GM19397 (cell line): ENCODE data around the gene EEF1E1.
"Not testable (repeated sequence)": the region's sequence is repeated elsewhere in the genome, so short reads cannot be mapped to it uniquely, and the experiment has no call there.

Source experiments
- ATAC-seq: cut with Tn5 transposase; IDR thresholded peaks from one replicate; pipeline ENCODE4 v1.9.1; 2021; ENCODE audit warnings: mild to moderate bottlenecking, moderate library complexity; ENCODE audit not compliant: unreplicated experiment

EEF1E1 gene

DNA sequence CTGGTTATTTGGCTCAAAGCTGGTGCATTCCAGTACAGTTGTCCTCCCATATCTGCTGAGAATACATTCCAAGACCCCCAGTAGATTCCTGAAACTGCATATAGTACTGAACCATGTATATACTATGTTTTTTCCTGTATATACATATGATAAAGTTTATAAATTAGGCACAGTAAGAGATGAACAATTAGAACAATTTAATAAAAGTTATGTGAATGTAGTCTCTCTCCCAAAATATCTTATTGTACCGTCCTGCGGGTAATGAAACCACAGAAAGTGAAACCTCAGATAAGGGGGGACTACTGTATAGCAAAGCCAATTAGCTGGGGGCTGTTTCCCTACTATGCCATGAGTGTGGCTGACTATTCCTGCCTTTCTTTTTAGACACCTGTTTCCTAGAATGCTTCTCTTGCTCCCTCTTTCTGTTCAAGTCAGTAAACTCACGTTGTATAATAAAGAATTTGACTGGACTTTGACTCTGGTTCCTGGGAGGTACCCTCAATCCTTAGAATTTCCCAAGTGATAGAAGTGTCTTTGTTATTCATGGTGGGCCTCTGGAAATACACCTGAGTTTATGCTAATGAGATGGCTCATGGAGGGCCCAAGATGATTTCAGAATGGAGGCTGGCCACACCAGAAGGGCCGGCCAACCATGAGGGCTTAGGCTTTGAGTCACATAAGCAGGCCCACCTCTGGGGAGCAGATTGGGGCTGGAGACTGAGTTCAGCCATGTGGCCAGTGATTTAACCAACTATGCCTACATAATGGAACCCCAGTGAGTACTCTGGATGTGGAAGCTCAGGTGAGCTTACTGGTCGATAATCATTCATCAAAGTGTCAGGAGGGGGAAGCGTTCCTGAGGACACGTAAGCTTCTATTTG lies 37.5 kb downstream of the EEF1E1 start:
- ATAC-seq: no peak

- peak; percentile 93 for ATAC-seq
These were observed 38.3 kb downstream of the EEF1E1 start, which contains the start of gene BLOC1S5 for GRCh38 chr6:8063761-8064637. TSS of gene BLOC1S5 (minus strand) at chr6:8064389. CDS start at chr6:8064376, 13 bp downstream.

GRCh38 chr6:8061736-8062135 lies 40.6 kb downstream of the EEF1E1 start:
- ATAC-seq: no peak

DNA sequence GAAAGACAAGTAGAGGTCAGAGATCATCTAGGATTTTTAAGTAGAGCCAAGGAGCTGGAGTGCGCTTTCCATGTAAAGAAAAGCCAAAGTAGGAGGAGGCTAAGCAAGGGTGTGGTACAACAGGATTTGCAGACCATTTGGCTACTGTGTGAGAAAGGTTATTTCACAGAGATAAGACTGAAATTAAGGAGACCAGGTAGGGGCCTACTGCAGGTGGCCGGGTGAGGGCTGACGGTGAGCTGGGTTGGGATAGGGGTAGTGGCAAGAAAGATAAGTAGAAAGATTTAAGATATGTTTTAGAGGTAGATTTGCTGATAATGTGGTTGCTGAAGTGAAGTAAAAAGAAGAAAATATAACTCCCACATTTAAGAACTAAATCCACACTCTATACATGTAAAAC lies 42.0 kb downstream of the EEF1E1 start:
- no peak for ATAC-seq

DNA sequence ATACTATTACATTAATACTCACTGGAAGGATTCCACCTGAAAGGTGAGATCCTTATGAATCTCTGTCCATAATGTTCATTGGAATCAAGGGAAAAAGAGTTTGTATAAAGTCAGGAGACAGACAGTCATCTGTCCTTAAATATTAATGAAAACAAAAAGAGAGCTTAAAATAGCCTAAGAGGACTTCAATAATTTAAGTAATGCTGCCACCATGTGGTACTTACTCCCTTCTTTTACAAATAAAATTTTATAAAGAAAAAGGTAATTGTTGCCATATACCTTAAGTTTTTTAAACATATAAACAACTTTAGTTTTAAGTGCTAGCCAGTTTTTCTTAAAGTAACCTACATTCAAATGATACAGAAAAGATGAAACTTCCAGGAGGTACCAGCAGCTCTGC lies 43.2 kb downstream of the EEF1E1 start:
- no peak for ATAC-seq

DNA sequence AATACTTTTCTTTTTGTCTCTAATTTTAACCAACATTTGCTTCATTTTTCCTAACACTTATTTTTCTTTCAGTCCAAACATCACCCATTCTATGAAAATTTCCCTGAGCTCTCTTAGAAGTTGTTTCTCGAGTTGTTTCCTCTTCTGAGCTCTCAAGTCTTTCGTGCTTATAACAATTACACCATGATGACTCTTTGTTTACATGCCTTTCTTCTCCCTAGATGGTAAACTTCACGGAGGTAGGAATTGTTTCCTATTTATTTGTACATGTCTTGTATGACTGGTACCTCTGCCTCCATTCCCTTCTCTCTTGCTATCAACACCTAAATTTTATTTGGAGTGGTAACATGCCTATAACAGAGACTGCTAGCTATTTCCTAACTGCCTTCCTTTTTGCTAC lies 44.6 kb downstream of the EEF1E1 start:
- ATAC-seq: no peak

DNA sequence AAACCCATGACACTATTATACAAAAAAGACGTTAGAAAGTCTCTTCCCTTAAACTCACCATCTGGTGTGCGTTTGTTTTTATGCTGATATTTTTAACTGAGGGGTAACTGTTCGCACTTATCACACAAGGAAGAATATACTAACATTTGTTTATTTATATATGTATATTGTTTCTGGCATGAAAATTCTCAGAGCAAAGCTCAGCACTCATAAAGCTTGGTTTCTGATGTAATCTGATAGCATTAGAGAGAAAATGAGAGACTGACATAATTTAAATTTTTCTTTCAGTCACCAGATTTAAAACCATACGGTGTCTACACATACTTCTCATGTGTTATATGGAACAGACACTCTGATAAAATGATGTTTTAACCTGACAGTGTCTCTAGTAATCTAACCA lies 45.1 kb downstream of the EEF1E1 start:
- no peak for ATAC-seq

DNA sequence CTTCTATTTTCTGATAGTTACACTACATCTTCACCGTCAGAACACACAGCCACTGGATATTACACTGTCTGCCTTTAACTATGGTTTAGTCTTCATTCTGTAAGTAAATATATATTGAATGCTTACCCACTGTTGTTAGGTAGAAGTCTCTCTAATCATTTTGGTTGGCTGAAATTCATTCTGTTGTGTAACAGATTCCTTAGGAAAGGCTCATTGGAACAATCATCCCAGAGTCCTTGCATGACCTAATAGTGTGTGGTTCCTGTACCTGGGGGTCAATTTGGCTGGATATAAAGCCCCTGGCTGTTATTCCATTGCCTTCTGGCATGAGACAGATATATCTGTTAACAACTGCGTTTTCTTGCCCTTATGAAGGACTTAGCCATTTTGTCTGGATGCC lies 48.1 kb downstream of the EEF1E1 start:
- ATAC-seq: no peak

- no peak for ATAC-seq
These were observed 54.6 kb downstream of the EEF1E1 start for GRCh38 chr6:8047541-8048292.

- not testable (repeated sequence) for ATAC-seq
These were observed 56.6 kb downstream of the EEF1E1 start for GRCh38 chr6:8045769-8046168.

GRCh38 chr6:8043221-8043620 lies 59.1 kb downstream of the EEF1E1 start:
- no peak for ATAC-seq

- no peak for ATAC-seq
These were observed 60.3 kb downstream of the EEF1E1 start for GRCh38 chr6:8041913-8042583.

DNA sequence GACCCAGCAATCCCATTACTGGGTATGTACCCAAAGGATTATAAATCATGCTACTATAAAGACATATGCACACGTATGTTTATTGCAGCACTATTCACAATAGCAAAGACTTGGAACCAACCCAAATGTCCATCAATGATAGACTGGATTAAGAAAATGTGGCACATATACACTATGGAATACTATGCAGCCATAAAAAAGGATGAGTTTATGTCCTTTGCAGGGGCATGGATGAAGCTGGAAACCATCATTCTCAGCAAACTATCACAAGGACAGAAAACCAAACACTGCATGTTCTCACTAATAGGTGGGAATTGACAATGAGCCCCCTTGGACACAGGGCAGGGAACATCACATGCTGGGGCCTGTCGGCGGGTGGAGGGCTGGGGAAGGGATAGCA lies 68.2 kb downstream of the EEF1E1 start:
- not testable (repeated sequence) for ATAC-seq

GRCh38 chr6:8030920-8031319 lies 71.4 kb downstream of the EEF1E1 start:
- no peak for ATAC-seq
